Testis (tissue), 3 donors: ENCODE measurements around the gene JAKMIP2. TPM values are rescaled to one million over a fixed set of nuclear protein-coding genes. Genes with fewer than 3 reads are reported as not detected.
"Not testable (repeated sequence)": the region's sequence is repeated elsewhere in the genome, so short reads cannot be mapped to it uniquely, and the experiment has no call there.

Experiments
- DNase-seq: peaks from one replicate; pipeline ENCODE4 v3.0.0-alpha.2; 2019
- H3K27ac ChIP-seq, 2 donors: fragments of 200-600 bp; sonication (generic); one replicate each; pipeline ENCODE4 v1.5.1; 2019
- H3K27me3 ChIP-seq: fragments of 200-600 bp; sonication (generic); one replicate; pipeline ENCODE4 v1.5.1; 2019
- H3K36me3 ChIP-seq: fragments of 200-600 bp; sonication (generic); one replicate; pipeline ENCODE4 v1.5.1; 2017; ENCODE audit warnings: low read depth; ENCODE audit errors: missing control alignments
- H3K4me1 ChIP-seq: fragments of 200-600 bp; sonication (generic); one replicate; pipeline ENCODE4 v1.5.1; 2019
- H3K4me3 ChIP-seq, 2 donors: fragments of 200-600 bp; sonication (generic); one replicate each; pipeline ENCODE4 v1.5.1; 2017 to 2019
- H3K9me3 ChIP-seq: fragments of 200-600 bp; sonication (generic); one replicate; pipeline ENCODE4 v1.5.1; 2017
- CTCF ChIP-seq, 3 experiments: fragments of 450-650 bp in 2 of 3; fragments of 200-600 bp in 1 of 3; sonication (generic) in 1 of 3; IDR thresholded peaks; one replicate each; pipeline ENCODE4 v1.5.1; 2016 to 2019; ENCODE audit warnings: antibody characterized with exemption in 3 of 3, mild to moderate bottlenecking in 2 of 3, moderate library complexity in 1 of 3
- POLR2A ChIP-seq: fragments of 450-650 bp; IDR thresholded peaks from one replicate; pipeline ENCODE4 v1.6.1; 2017; ENCODE audit warnings: antibody characterized with exemption, mild to moderate bottlenecking, moderate library complexity
- WGBS, 2 donors: methylation state at CpG; one replicate each; pipeline ENCODE4 v1.1.5; 2018; 5-methylcytosine and 5-hydroxymethylcytosine counted together
- intact Hi-C: fragments of 100-400 bp; cut with DNase I; formaldehyde crosslinking; loops from one replicate; pipeline ENCODE4 v1.15.1; 2023; ENCODE audit warnings: low total_unique reads
- polyA plus RNA-seq: library from polyadenylated mRNA; stranded (reverse); fragments of 350-450 nt; fragmentation: Illumina TruSeq; extraction: RNeasy Lipid Tissue Mini Kit (QIAGEN cat#74804); gene quantifications from one replicate; pipeline ENCODE4 v1.2.3, GENCODE V29; 2014; ENCODE audit warnings: low read depth, low replicate concordance; ENCODE audit not compliant: insufficient read depth
- total RNA-seq, 2 donors: library from RNA; depleted of rRNA; stranded (reverse); fragments of >200 nt; gene quantifications; one replicate each; pipeline ENCODE4 v1.2.3, GENCODE V29; 2016

The JAKMIP2 gene
- total and polyA plus RNA-seq, 3 donors from 2014 or later = 1.7 to 7.7 (median 3.4) TPM

- TF ChIP-seq CTCF (IDR thresholded peaks at IDR 0.05) (no peak), POLR2A (no peak)
- no peak for DNase-seq
- Histone ChIP-seq H3K9me3 (no peaks in the 10 kb centered on the region), H3K4me3 (no peak overlapping the region), H3K27me3 (no peaks in the 10 kb centered on the region), H3K27ac (no peak overlapping the region), H3K4me1 (no peaks in the 10 kb centered on the region), H3K36me3 (no peaks in the 10 kb centered on the region)
- intact Hi-C loops = no loop called here
- 77 to 88% methylated on average over 1 of the region's 1 CpG for WGBS, 2 donors
Measured at GRCh38 chr5:147727200-147727599, 55.3 kb downstream of the JAKMIP2 start.

- intact Hi-C loops, H3K9me3 ChIP-seq, H3K4me1 ChIP-seq, DNase-seq, H3K36me3 ChIP-seq, H3K27me3 ChIP-seq, H3K4me3 ChIP-seq, H3K27ac ChIP-seq: not testable (repeated sequence)
- WGBS, 2 donors = 88 to 91% methylated on average over 31 to 34 of the region's 38 CpGs
Measured at GRCh38 chr5:147721191-147721960, 61.2 kb downstream of the JAKMIP2 start.

- 77 to 81% methylated on average over 5 of the region's 5 CpGs for WGBS, 2 donors
- no peaks in the 10 kb centered on the region for H3K27me3 ChIP-seq
- no peaks in the 10 kb centered on the region for H3K4me1 ChIP-seq
- no peak for DNase-seq
- intact Hi-C loops = no loop called here
- no peak overlapping the region for H3K4me3 ChIP-seq
- H3K27ac ChIP-seq = no peak overlapping the region
- H3K36me3 ChIP-seq = no peaks in the 10 kb centered on the region
- TF ChIP-seq CTCF (IDR thresholded peaks at IDR 0.05) = no peak
- TF ChIP-seq POLR2A = no peak
- H3K9me3 ChIP-seq = no peaks in the 10 kb centered on the region
Measured at GRCh38 chr5:147713550-147714295, 68.8 kb downstream of the JAKMIP2 start.

GRCh38 chr5:147712598-147712997 lies 69.9 kb downstream of the JAKMIP2 start:
- Histone ChIP-seq H3K27me3 (no peaks in the 10 kb centered on the region), H3K36me3 (no peaks in the 10 kb centered on the region), H3K27ac (no peak overlapping the region), H3K4me3 (no peak overlapping the region), H3K9me3 (no peaks in the 10 kb centered on the region), H3K4me1 (no peaks in the 10 kb centered on the region)
- DNase-seq = no peak
- TF ChIP-seq POLR2A (no peak), CTCF (IDR thresholded peaks at IDR 0.05) (no peak)
- 54 to 60% methylated on average over 4 of the region's 4 CpGs for WGBS, 2 donors
- intact Hi-C loops = no loop called here

- Histone ChIP-seq H3K4me3 (no peak overlapping the region), H3K27me3 (no peaks in the 10 kb centered on the region), H3K9me3 (no peaks in the 10 kb centered on the region), H3K27ac (no peak overlapping the region), H3K4me1 (no peaks in the 10 kb centered on the region), H3K36me3 (no peaks in the 10 kb centered on the region)
- TF ChIP-seq POLR2A (no peak), CTCF (IDR thresholded peaks at IDR 0.05) (no peak)
- intact Hi-C loops = no loop called here
- no peak for DNase-seq
- WGBS, 2 donors = 87% methylated on average over 3 of the region's 3 CpGs
Measured at GRCh38 chr5:147712019-147712418, 70.5 kb downstream of the JAKMIP2 start.
